ENCODE results near the gene CMTM7.
A peak's percentile ranks its signal among the peaks of the same experiment; 100 is the strongest.

The CMTM7 gene

GRCh38 chr3:32438596-32439344 lies 47.1 kb downstream of the CMTM7 start:
- peak; percentile 63 for DNase-seq

GRCh38 chr3:32439421-32439820 lies 47.8 kb downstream of the CMTM7 start:
- DNase-seq, result peak; percentile 2

GRCh38 chr3:32440611-32441350 lies 49.1 kb downstream of the CMTM7 start:
- DNase-seq, result peak; percentile 36

- DNase-seq, result peak; percentile 0
These were observed 51.1 kb downstream of the CMTM7 start for GRCh38 chr3:32442766-32443165.

- no peak for DNase-seq
These were observed 51.8 kb downstream of the CMTM7 start for GRCh38 chr3:32443478-32443877.

GRCh38 chr3:32447865-32448400 lies 56.3 kb downstream of the CMTM7 start:
- DNase-seq, result peak; percentile 7

GRCh38 chr3:32448686-32449474 lies 57.2 kb downstream of the CMTM7 start:
- DNase-seq, result peak; percentile 32

GRCh38 chr3:32449691-32450090 lies 58.0 kb downstream of the CMTM7 start:
- peak; percentile 12 for DNase-seq

- DNase-seq, result peak; percentile 34
These were observed 58.8 kb downstream of the CMTM7 start for GRCh38 chr3:32450426-32450825.

GRCh38 chr3:32450992-32451659 lies 59.5 kb downstream of the CMTM7 start:
- DNase-seq, result peak; percentile 29

GRCh38 chr3:32452009-32452408 lies 60.4 kb downstream of the CMTM7 start:
- peak; percentile 23 for DNase-seq

GRCh38 chr3:32453346-32453745 lies 61.7 kb downstream of the CMTM7 start:
- DNase-seq, result peak; percentile 36

- peak; percentile 37 for DNase-seq
These were observed 62.5 kb downstream of the CMTM7 start for GRCh38 chr3:32454111-32454510.

GRCh38 chr3:32454731-32455608 lies 63.3 kb downstream of the CMTM7 start:
- DNase-seq, result peak; percentile 46

- DNase-seq, result peak; percentile 32
These were observed 64.2 kb downstream of the CMTM7 start for GRCh38 chr3:32455609-32456428.

- DNase-seq, result peak; percentile 44
These were observed 64.9 kb downstream of the CMTM7 start for GRCh38 chr3:32456429-32457130.

- DNase-seq, result peak; percentile 64
These were observed 66.4 kb downstream of the CMTM7 start for GRCh38 chr3:32457971-32458471.

- DNase-seq, result no peak
These were observed 67.8 kb downstream of the CMTM7 start for GRCh38 chr3:32459450-32459849.

GRCh38 chr3:32460031-32460749 lies 68.5 kb downstream of the CMTM7 start:
- peak; percentile 67 for DNase-seq

Measured in islet precursor cell (in vitro differentiated cells).